Measurements from ENCODE around the gene KLC4.
"Not testable (repeated sequence)": the region's sequence is repeated elsewhere in the genome, so short reads cannot be mapped to it uniquely, and the experiment has no call there.

KLC4 gene

DNA sequence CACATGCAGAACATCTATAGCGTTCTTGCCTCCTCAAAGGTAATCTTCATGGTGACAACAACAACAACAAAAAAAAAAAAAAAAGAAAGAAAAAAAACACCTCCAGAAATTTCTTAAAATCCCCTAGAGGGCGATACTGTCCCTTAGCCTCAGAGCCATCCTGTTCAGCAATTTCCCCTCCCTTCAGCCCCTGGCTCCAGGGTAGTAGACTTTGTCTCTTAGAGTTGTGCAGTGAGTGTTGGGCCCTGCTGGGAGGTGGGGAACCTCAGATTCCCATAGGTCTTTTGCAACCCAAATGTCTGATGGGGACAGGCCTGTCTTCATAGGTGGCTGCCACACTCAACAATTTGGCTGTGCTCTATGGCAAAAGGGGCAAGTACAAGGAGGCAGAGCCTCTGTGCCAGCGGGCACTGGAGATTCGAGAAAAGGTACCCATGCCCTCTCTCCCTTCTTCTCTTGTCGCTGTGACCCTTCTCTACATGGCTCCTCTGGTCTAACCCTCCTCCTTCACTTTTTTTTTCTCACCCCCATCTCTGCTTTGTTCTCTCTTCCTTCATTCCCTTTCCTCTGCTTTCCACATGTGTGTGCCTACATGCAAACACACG, 10.7 kb downstream of the KLC4 start:
- peak; percentile 73 for DNase-seq (ENCODE audit: low read depth)

GRCh38 chr6:43074847-43075669, 15.6 kb downstream of the KLC4 start:
- DNase-seq (ENCODE audit: low read depth) = peak; percentile 35

DNA sequence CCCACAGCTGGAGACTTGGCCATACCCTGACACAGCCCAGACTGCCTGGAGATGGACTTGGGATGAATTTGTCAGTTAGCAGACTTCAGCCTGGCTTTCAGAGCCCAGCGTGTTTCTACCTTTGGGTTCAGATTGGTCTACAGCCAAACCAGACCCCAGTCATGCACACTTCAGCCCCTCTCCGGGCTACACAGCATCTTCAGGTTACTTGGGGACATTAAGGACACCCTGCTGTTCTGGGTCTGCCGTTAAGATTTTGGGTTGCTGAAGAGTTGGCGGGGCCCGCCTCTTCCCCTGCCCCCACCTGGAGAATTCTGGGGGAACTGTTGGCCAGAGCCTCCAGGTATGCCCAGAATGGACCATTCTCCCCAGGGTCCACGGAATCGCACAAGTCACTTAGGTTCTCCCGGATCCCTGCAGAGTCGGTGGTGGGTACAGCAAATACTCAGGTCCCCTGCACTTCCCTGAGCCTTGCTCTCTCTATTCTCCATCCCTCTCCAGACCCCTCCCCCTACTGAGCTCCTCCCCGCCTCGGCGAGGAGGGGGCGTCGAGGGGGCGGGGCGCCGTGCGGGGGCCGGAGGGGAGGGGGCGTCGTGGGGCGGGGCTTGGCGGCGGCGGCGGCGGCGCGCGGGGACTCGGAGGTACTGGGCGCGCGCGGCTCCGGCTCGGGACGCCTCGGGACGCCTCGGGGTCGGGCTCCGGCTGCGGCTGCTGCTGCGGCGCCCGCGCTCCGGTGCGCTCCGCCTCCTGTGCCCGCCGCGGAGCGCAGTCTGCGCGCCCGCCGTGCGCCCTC, 16.4 kb downstream of the KLC4 start, which contains the start of gene PTK7:
Gene PTK7, plus strand, starts transcription at position 645 of the 794 bp plus-strand sequence. CDS start 175 bp downstream, outside the sequence.
- DNase-seq (ENCODE audit: low read depth) = no peak

DNA sequence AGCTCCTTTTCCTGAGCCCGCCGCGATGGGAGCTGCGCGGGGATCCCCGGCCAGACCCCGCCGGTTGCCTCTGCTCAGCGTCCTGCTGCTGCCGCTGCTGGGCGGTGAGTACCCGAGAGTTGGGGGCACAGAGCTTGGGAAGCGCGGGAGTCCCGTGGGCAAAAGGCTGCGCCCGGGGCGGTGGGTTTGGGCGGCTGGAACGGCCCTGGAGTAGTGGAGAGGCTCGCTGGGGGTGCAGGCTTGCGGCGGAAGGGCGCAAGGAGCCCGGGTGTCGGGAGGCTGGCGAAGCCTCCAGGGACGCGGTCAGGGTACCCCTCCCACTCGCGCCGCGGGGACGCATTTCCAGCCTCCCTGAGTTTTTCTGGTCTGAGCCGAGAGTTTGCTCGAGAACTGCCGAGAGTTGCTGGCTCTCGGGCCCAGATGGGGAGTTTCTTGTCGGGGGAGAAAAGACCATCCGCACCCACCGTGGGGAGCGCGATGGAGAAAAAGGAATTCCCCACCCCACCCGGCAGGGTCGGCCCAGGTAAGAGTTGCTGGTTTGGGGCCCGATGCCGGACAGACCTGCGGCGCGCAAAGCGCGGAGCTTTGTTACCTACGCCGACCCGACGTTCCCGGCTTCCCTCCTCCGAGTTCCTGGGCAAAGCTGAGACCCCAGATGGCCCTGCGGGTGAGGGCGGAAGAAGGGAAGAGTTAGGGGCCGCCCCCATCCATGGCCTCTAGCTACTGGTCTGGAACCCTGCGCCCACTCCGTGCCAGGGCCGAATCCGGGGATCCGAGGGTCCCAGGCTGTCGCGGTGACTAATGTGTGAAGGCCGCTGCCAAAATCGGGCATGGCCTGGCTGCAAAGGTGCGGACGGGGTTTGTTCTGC, 17.3 kb downstream of the KLC4 start:
- no peak for DNase-seq (ENCODE audit: low read depth)

GRCh38 chr6:43077333-43077809, 17.9 kb downstream of the KLC4 start:
- no peak for DNase-seq (ENCODE audit: low read depth)

DNA sequence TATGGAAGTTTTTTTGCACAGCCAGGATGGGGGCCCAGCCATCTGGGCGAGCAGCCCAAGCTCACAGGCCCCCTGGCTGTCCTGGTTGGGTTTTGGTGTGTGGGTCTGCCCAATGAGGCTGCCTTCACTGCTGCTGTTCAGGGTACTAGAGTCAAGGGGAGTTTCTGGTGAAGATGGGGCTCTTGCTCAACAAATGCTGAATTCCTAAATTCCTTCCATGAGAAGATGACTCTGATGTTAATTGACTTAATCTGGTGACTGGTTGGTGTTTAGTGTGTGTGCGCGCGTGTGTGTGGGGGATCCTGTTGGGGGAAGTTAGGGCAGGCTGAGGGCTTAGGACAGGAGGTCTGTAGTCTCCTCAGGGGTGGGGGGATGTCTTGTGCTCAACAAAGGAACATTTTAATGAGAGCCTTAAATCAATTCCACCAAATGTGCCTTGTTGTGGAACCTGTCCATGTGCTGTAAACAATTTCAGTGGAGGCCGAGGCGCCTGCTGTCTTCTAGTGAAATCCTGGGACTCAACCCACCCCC, 18.6 kb downstream of the KLC4 start:
- DNase-seq (ENCODE audit: low read depth) = no peak

- DNase-seq (ENCODE audit: low read depth) = no peak
Observed at GRCh38 chr6:43078691-43079090, 19.3 kb downstream of the KLC4 start.

- DNase-seq (ENCODE audit: low read depth) = no peak
Observed at GRCh38 chr6:43081043-43081442, 21.6 kb downstream of the KLC4 start.

GRCh38 chr6:43081922-43082321, 22.5 kb downstream of the KLC4 start:
- DNase-seq (ENCODE audit: low read depth) = not testable (repeated sequence)

GRCh38 chr6:43082806-43083655, 23.6 kb downstream of the KLC4 start:
- no peak for DNase-seq (ENCODE audit: low read depth)

- DNase-seq (ENCODE audit: low read depth) = no peak
Observed at GRCh38 chr6:43086022-43086658, 26.7 kb downstream of the KLC4 start.

DNA sequence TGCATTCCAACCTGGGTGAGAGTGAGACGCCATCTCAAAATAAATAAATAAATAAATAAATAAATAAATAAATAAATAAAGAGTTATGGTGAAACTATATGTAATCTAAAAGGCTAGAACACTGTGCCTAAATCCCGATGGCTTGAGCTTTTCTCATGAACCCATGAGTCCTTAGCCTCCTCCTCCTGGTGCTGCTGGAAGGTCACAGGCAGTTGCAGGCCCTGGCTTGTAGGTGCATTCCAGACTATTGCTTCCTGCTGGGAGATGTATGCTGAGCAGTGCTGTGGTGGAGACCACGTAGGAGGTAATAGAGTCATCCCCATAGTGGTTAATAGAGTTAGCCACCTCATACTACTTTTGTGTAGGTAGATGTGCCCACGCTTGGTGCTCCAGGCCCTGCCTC, 29.2 kb downstream of the KLC4 start:
- DNase-seq (ENCODE audit: low read depth) = no peak

GRCh38 chr6:43089467-43089866, 30.0 kb downstream of the KLC4 start:
- DNase-seq (ENCODE audit: low read depth) = no peak

- no peak for DNase-seq (ENCODE audit: low read depth)
Observed at GRCh38 chr6:43089874-43090558, 30.6 kb downstream of the KLC4 start.

DNA sequence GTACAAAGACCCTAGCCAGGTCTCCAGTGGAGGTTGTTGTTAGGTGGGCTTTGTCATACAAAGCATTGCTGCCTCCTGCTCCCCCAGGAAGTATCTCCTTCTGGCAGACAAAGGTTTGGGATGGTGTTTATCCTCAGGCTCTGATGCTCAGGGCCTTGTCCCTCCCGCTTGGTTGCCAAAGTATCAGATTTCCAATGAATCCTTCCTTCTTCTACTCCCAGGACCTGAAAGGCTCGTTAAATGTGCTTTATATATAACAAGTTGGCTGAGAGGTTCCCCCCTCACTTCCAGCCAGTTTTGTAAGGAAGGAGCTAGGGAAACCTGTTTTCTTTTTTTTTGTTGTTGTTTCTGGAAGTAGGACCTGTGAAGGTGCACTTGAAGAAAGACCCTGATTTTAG, 31.1 kb downstream of the KLC4 start:
- no peak for DNase-seq (ENCODE audit: low read depth)

DNA sequence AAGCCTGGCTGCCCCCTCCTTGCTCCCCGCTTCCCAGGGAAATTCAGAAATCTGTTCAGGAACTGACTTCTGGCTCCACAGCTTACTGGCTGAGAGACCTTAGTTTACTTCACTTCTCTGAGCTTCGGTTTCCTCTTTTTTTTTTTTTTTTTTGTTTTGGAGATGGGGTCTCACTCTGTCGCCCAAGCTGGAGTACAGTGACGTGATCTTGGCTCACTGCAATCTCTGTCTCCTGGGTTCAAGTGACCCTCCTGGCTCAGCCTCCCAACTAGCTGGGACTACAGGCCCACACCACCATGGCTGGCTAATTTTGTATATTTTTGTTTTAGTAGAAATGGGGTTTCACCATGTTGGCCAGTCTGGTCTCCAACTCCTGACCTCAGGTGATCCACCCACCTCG, 31.6 kb downstream of the KLC4 start:
- no peak for DNase-seq (ENCODE audit: low read depth)

DNA sequence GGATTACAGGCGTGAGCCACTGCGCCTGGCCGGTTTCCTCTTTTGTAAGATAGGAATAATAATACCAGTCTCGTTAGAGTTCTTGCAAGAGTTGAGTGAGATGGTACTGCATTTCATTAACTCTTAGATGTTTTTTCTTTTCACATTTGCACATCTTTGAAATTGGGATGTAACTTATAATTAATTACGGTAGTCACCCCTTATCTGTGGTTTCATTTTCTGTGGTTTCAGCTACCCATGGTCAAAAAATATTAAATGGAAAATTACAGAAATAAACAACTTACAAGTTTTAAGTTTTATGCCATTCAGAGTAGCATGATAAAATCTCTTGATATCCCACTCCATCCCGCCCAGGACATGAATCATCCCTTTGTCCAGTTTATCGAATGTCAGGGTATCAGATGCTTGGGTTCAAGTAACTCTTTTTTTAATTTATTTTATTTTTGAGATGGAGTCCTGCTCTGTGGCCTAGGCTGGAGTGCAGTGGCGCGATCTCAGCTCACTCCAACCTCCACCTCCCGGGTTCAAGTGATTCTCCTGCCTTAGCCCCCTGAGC, 32.1 kb downstream of the KLC4 start:
- no peak for DNase-seq (ENCODE audit: low read depth)

DNA sequence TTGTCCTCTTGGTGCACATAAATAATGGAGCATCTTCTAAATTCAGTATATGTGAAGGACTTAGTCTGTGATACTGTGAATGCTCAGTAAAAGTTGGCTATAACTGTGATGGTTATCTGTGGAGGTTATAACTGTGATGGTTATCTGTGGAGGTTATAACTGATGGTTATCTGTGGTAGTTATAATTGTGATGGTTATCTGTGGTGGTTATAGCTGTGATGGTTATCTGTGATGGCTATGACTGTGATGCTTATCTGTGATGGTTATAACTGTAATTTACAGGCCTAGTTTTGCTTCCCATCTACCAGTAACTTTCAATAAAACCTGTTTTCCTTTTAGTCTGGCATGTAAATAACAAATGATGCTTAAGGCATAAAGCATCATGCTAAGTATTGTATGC, 33.2 kb downstream of the KLC4 start:
- no peak for DNase-seq (ENCODE audit: low read depth)

All from fibroblast of the conjunctiva (primary cell).